ENCODE data around the gene GZMH. TPM values are rescaled to one million over a fixed set of nuclear protein-coding genes. Genes with fewer than 3 reads are reported as not detected.
"Not testable (repeated sequence)": the region's sequence is repeated elsewhere in the genome, so short reads cannot be mapped to it uniquely, and the experiment has no call there.

Gene GZMH, protein sequence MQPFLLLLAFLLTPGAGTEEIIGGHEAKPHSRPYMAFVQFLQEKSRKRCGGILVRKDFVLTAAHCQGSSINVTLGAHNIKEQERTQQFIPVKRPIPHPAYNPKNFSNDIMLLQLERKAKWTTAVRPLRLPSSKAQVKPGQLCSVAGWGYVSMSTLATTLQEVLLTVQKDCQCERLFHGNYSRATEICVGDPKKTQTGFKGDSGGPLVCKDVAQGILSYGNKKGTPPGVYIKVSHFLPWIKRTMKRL
- 0.17 TPM for total RNA-seq (2013)
- polyA plus RNA-seq (1 to 10 TPM in 1 of 3 donors, under 1 TPM in 2; 0.15 to 1.6 (median 0.94) TPM), polyA minus RNA-seq (not detected in 2 replicates), total RNA-seq (0 to 0.90 (median 0.06) reads per million in 11 experiments)

DNA sequence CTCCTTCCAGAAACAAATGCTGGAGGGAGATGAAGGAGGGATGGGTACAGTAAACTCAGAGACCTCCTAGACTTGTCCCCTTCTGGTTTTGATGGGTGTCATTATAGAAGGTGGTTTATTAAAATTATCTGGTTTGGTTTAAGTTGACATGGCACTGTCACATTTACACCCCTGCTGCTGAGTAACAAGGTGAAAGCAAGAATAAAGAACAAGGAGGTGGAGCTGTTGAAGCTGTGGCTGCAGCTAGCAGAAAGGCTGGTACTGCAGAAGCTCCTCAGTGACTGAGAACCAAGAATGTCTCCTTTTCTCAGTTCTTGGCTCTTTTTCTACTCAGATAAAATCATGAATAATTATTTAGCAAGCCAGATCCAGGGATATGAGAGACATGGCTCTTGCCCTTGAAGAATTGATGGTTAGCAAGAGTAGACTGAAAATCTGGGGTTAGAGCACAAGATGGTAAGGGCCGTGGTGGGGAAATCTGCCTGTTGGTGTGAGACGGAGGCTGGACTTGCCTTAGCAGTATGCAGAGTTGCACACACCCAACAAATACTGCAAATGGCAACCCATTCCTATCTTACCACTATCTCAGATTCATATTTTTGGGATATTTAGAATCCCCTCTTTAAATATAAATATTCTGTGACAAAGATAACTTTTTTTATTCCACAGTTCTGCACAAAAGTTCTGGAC is at the start of gene GZMH:
Gene GZMH, minus strand, starts transcription at position 31 of the 690 bp plus-strand sequence. CDS start 72 bp downstream, outside the sequence.
- H3K4me1 ChIP-seq (ENCODE audit: control insufficient read depth in 1 of 2, insufficient read depth in 2 of 2, low read length in 2 of 2): peaks cover 29 to 34% of the 10 kb centered on the region in 2 donors
- H3K4me3 ChIP-seq (replicated peaks in 1 of 3; ENCODE audit: low read depth in 2 of 3, low read length in 3 of 3): no peak within 1 kb of the TSS
- no CpG with 5 or more reads among the region's 2 CpGs for WGBS (ENCODE audit: insufficient coverage)
- no peaks in the 10 kb centered on the region for H3K27me3 ChIP-seq (ENCODE audit: control insufficient read depth in 2 of 2, insufficient read depth in 2 of 2, low read length in 2 of 2)
- H3K27ac ChIP-seq (ENCODE audit: low read depth in 1 of 2, low read length in 2 of 2): no peak within 1 kb of the TSS
- intact Hi-C loops (cut with micrococcal nuclease): no loop called here
- H2AFZ ChIP-seq (ENCODE audit: insufficient read depth, low read depth, low read length, poor library complexity, severe bottlenecking): no peak within 1 kb of the TSS
- Mint-ChIP-seq H3K4me1 (peaks cover 52% of the 10 kb centered on the region), H3K9me3 (peaks cover 0 to 6% (median 3%) of the 10 kb centered on the region in 7 donors), H3K4me3 (no peak within 1 kb of the TSS), H3K27ac (peak within 1 kb of the TSS in 1 of 7 donors; percentile 72), H3K36me3 (no peaks in the 10 kb centered on the region), H3K27me3 (ENCODE audit: low read depth in 3 of 3) (no peaks in the 10 kb centered on the region)
- DNase-seq: no peak
- H3K79me2 ChIP-seq (ENCODE audit: insufficient read depth, low read length): no peaks in the 10 kb centered on the region
- TF ChIP-seq, protein P1, sequence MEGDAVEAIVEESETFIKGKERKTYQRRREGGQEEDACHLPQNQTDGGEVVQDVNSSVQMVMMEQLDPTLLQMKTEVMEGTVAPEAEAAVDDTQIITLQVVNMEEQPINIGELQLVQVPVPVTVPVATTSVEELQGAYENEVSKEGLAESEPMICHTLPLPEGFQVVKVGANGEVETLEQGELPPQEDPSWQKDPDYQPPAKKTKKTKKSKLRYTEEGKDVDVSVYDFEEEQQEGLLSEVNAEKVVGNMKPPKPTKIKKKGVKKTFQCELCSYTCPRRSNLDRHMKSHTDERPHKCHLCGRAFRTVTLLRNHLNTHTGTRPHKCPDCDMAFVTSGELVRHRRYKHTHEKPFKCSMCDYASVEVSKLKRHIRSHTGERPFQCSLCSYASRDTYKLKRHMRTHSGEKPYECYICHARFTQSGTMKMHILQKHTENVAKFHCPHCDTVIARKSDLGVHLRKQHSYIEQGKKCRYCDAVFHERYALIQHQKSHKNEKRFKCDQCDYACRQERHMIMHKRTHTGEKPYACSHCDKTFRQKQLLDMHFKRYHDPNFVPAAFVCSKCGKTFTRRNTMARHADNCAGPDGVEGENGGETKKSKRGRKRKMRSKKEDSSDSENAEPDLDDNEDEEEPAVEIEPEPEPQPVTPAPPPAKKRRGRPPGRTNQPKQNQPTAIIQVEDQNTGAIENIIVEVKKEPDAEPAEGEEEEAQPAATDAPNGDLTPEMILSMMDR (IDR thresholded peaks at IDR 0.05): no peak
- H3K9me3 ChIP-seq (replicated peaks in 1 of 2; ENCODE audit: control insufficient read depth in 1 of 2, insufficient read depth in 1 of 2, low read length in 2 of 2): peaks cover 0 to 4% of the 10 kb centered on the region in 2 donors
- no peaks in the 10 kb centered on the region for H3K36me3 ChIP-seq (replicated peaks in 1 of 2; ENCODE audit: control insufficient read depth in 1 of 2, insufficient read depth in 2 of 2, low read length in 2 of 2)
- no peak within 1 kb of the TSS for H3K9ac ChIP-seq (ENCODE audit: insufficient read depth, low read length, poor library complexity, severe bottlenecking)
- no peaks in the 10 kb centered on the region for H4K20me1 ChIP-seq (ENCODE audit: insufficient read depth, low read length)
- no peak within 1 kb of the TSS for H3K4me2 ChIP-seq (replicated peaks; ENCODE audit: extremely low read depth, low read length, poor library complexity, severe bottlenecking)

DNA sequence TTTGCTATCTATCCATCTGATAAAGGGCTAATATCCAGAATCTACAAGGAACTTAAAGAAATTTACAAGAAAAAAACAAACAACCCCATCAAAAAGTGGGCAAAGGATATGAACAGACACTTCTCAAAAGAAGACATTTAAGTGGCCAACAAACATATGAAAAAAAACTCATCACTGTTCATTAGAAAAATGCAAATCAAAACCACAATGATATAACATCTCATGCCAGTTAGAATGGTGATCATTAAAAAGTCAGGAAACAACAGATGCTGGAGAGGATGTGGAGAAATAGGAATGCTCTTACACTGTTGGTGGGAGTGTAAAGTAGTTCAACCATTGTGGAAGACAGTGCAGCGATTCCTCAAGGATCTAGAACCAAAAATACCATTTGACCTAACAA is 38.9 kb upstream of the GZMH start:
- H3K27ac Mint-ChIP-seq; H3K4me1 ChIP-seq (ENCODE audit: control insufficient read depth in 1 of 2, insufficient read depth in 2 of 2, low read length in 2 of 2); H2AFZ ChIP-seq (ENCODE audit: insufficient read depth, low read depth, low read length, poor library complexity, severe bottlenecking); H3K4me3 ChIP-seq (replicated peaks in 1 of 3; ENCODE audit: low read depth in 2 of 3, low read length in 3 of 3); H3K4me2 ChIP-seq (replicated peaks; ENCODE audit: extremely low read depth, low read length, poor library complexity, severe bottlenecking); H3K9me3 ChIP-seq (replicated peaks in 1 of 2; ENCODE audit: control insufficient read depth in 1 of 2, insufficient read depth in 1 of 2, low read length in 2 of 2); H3K36me3 Mint-ChIP-seq; DNase-seq; H3K27ac ChIP-seq (ENCODE audit: low read depth in 1 of 2, low read length in 2 of 2); intact Hi-C loops (cut with micrococcal nuclease); H4K20me1 ChIP-seq (ENCODE audit: insufficient read depth, low read length); H3K4me1 Mint-ChIP-seq; H3K27me3 ChIP-seq (ENCODE audit: control insufficient read depth in 2 of 2, insufficient read depth in 2 of 2, low read length in 2 of 2); H3K36me3 ChIP-seq (replicated peaks in 1 of 2; ENCODE audit: control insufficient read depth in 1 of 2, insufficient read depth in 2 of 2, low read length in 2 of 2); H3K9ac ChIP-seq (ENCODE audit: insufficient read depth, low read length, poor library complexity, severe bottlenecking); H3K79me2 ChIP-seq (ENCODE audit: insufficient read depth, low read length); H3K27me3 Mint-ChIP-seq (ENCODE audit: low read depth in 3 of 3); H3K4me3 Mint-ChIP-seq: not testable (repeated sequence)
- no CpG with 5 or more reads among the region's 1 CpG for WGBS (ENCODE audit: insufficient coverage)
- peaks cover 7 to 26% (median 19%) of the 10 kb centered on the region in 7 donors for H3K9me3 Mint-ChIP-seq

Data from CD14-positive monocyte (primary cell).